Measurements from ENCODE around the gene NDUFS6.
"Not testable (repeated sequence)": the region's sequence is repeated elsewhere in the genome, so short reads cannot be mapped to it uniquely, and the experiment has no call there.

Gene NDUFS6

DNA sequence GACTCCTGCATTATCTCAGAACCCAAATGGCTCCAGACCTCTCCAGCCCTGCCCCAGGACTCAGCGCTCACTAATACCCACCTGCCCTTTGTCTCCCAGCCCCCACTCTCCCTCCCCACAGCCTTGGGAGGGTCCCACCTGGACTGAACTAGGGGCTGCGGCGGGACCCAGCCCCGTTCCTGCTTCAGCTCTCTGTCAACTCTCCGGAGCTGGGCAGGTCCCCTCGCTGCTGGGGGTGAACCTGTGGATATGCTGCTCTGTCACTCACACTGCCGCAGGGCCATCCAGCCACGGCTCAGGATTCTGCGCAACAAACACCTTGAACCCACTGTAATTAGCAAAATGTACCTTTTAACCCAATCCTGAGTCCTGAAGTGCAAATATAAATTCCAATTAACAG lies 36.8 kb downstream of the NDUFS6 start:
- no peaks in the 10 kb centered on the region for H3K27me3 ChIP-seq (ENCODE audit: insufficient read depth, low read length, poor library complexity)
- no peak for DNase-seq
- no peaks in the 10 kb centered on the region for H3K4me1 ChIP-seq (ENCODE audit: control insufficient read depth, low read depth, low read length)
- WGBS (ENCODE audit: extremely low coverage, insufficient coverage, low lambda C conversion rate): no CpG with 5 or more reads among the region's 9 CpGs
- no peak overlapping the region for H2AK5ac ChIP-seq (ENCODE audit: low read length)
- no peak overlapping the region for H2BK120ac ChIP-seq (ENCODE audit: low read depth, low read length)
- no peaks in the 10 kb centered on the region for H3K79me1 ChIP-seq (ENCODE audit: low read length)
- H3K27ac ChIP-seq (ENCODE audit: low read depth, low read length): no peak overlapping the region
- H3K4me3 ChIP-seq (ENCODE audit: low read length): no peak overlapping the region
- no peak overlapping the region for H3K4ac ChIP-seq (ENCODE audit: low read depth, low read length)
- no peak overlapping the region for H4K8ac ChIP-seq (ENCODE audit: low read depth, low read length)
- no peaks in the 10 kb centered on the region for H3K36me3 ChIP-seq (ENCODE audit: control insufficient read depth, insufficient read depth, low read length)
- H3K4me2 ChIP-seq (ENCODE audit: low read length): no peak overlapping the region
- H3K23ac ChIP-seq (ENCODE audit: low read length): no peak overlapping the region
- H3K79me2 ChIP-seq (ENCODE audit: control insufficient read depth, insufficient read depth, low read length): no peaks in the 10 kb centered on the region
- H4K5ac ChIP-seq (ENCODE audit: low read length): no peak overlapping the region
- H3K56ac ChIP-seq (ENCODE audit: low read length): no peak overlapping the region
- H3K18ac ChIP-seq (ENCODE audit: low read length): no peak overlapping the region
- H3K9ac ChIP-seq (ENCODE audit: low read length): no peak overlapping the region
- H2BK5ac ChIP-seq (ENCODE audit: low read length): no peak overlapping the region
- H2BK15ac ChIP-seq (replicated peaks; ENCODE audit: low read depth): no peak overlapping the region

DNA sequence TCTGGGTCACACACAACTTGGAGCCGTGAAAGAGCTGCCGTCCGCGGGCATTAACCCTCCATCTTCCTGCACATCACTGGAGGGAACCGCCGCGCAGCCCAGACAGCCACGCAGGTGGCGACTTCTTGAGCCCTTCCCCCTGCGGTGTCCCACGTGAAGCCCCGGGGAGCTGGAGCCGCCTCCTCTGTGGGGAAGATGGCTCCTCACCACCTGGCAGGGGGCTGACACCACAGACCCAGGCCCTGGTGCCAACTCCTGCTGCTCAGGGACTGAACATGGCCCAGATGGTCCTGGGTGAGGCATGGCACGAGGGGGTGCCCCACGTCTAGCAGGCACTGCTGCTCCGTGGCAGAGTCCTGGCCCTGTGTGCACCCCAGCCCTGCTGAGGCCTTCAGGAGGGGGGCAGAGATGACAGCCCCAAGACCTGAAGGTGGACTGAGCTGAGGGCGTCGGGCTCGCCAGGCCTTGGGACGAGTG lies 38.9 kb downstream of the NDUFS6 start:
- DNase-seq: no peak
- H4K5ac ChIP-seq (ENCODE audit: low read length): no peak overlapping the region
- no peak overlapping the region for H4K8ac ChIP-seq (ENCODE audit: low read depth, low read length)

DNA sequence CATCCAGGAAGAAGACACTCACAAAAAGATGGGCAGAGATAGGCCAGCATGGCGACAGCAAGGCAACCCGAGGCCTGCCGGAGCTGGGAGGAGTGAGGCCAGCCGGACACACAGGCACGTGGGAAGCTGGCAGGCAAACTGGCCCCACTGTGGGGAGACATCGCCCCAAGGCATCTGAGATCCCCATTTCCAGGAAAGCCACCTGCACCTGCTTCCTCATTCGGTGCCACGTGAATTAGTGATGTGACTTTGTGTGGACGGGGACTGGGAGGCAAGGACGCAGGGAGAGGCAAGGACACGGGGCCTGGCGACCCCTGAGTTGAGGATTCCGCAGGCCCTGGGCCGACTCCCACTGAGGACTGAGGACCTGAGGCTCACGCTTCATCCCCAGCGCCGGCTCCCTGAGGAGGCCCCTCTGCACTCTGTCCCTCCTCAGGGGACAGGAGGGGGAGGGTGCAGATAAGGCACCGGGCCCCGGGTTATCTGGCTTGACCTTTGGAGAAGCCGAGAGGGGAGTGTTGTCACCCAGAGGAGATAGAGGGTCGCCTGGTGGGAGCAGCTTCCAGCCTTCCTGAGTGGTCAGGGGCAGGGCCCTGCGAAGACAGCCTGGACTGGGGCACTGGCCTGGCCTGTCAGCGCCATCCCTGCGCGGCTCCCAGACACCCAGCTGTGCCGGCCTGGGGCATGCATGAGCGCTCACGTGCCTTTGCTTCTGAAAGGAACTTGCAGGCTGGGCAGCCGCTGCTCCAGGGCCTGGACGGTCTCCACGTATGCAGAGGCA lies 39.7 kb downstream of the NDUFS6 start:
- Histone ChIP-seq H3K4me2 (ENCODE audit: low read length) (no peak overlapping the region), H3K27me3 (ENCODE audit: insufficient read depth, low read length, poor library complexity) (no peaks in the 10 kb centered on the region), H3K4me3 (ENCODE audit: low read length) (no peak overlapping the region), H2BK5ac (ENCODE audit: low read length) (no peak overlapping the region), H3K56ac (ENCODE audit: low read length) (no peak overlapping the region), H4K5ac (ENCODE audit: low read length) (no peak overlapping the region), H3K4ac (ENCODE audit: low read depth, low read length) (no peak overlapping the region), H3K79me1 (ENCODE audit: low read length) (no peaks in the 10 kb centered on the region), H3K4me1 (ENCODE audit: control insufficient read depth, low read depth, low read length) (no peaks in the 10 kb centered on the region), H3K18ac (ENCODE audit: low read length) (no peak overlapping the region), H3K23ac (ENCODE audit: low read length) (no peak overlapping the region), H2BK15ac (replicated peaks; ENCODE audit: low read depth) (no peak overlapping the region), H4K8ac (ENCODE audit: low read depth, low read length) (no peak overlapping the region), H3K9ac (ENCODE audit: low read length) (no peak overlapping the region), H3K27ac (ENCODE audit: low read depth, low read length) (no peak overlapping the region), H2AK5ac (ENCODE audit: low read length) (no peak overlapping the region), H3K79me2 (ENCODE audit: control insufficient read depth, insufficient read depth, low read length) (no peaks in the 10 kb centered on the region), H3K36me3 (ENCODE audit: control insufficient read depth, insufficient read depth, low read length) (no peaks in the 10 kb centered on the region), H2BK120ac (ENCODE audit: low read depth, low read length) (no peak overlapping the region)
- DNase-seq: peak; percentile 15
- WGBS (ENCODE audit: extremely low coverage, insufficient coverage, low lambda C conversion rate): no CpG with 5 or more reads among the region's 31 CpGs

More for the DNA sequence above, 38.9 kb downstream of the NDUFS6 start:
- H3K4me1 ChIP-seq (ENCODE audit: control insufficient read depth, low read depth, low read length): no peaks in the 10 kb centered on the region
- no peak overlapping the region for H3K4me2 ChIP-seq (ENCODE audit: low read length)
- H3K4me3 ChIP-seq (ENCODE audit: low read length): no peak overlapping the region
- no peak overlapping the region for H3K23ac ChIP-seq (ENCODE audit: low read length)
- no peak overlapping the region for H2BK15ac ChIP-seq (replicated peaks; ENCODE audit: low read depth)
- no peaks in the 10 kb centered on the region for H3K79me2 ChIP-seq (ENCODE audit: control insufficient read depth, insufficient read depth, low read length)
- no peak overlapping the region for H3K56ac ChIP-seq (ENCODE audit: low read length)
- no peak overlapping the region for H3K9ac ChIP-seq (ENCODE audit: low read length)
- H3K27me3 ChIP-seq (ENCODE audit: insufficient read depth, low read length, poor library complexity): no peaks in the 10 kb centered on the region
- no peak overlapping the region for H2AK5ac ChIP-seq (ENCODE audit: low read length)
- H3K18ac ChIP-seq (ENCODE audit: low read length): no peak overlapping the region
- no peak overlapping the region for H3K4ac ChIP-seq (ENCODE audit: low read depth, low read length)
- no peaks in the 10 kb centered on the region for H3K36me3 ChIP-seq (ENCODE audit: control insufficient read depth, insufficient read depth, low read length)
- no peak overlapping the region for H2BK120ac ChIP-seq (ENCODE audit: low read depth, low read length)
- no peak overlapping the region for H3K27ac ChIP-seq (ENCODE audit: low read depth, low read length)
- H3K79me1 ChIP-seq (ENCODE audit: low read length): no peaks in the 10 kb centered on the region
- no CpG with 5 or more reads among the region's 20 CpGs for WGBS (ENCODE audit: extremely low coverage, insufficient coverage, low lambda C conversion rate)
- no peak overlapping the region for H2BK5ac ChIP-seq (ENCODE audit: low read length)

DNA sequence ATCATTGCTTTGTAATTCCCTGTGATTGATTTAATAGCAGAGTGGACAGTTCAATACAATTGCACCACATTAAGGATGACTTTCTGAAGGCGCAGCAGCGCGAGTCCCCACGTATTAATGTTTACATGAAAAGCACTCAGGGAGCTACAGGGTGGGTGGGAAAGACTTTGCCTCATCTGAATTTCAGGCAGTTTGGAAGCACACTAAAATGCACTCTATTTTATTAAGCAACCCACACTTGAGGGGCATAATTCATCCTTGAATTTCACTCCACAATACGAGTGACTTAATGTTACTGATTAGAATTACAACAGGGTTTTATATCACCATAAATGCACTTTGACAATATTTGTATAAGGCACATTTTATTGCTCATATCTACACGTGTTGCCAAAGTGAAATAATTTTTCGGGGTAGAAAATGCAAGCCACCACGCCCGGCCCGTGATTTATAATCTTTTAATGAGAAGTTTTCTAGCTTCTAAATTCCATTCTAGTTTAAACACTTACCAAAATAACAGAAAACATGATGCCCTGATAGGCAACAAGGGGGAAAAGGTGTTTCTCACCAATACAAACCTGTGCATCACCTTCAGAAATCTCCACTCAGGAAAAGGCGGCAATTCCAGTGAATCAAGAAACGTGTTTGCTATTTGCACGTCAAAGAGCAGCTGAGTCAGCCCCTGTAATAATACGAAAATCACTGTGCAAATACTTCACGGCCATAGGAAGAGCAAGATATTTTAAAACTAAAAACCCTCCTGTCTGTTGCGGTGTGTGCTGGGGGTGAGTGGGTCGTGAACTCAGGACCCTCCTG lies 41.0 kb downstream of the NDUFS6 start:
- no peak for DNase-seq
- no peaks in the 10 kb centered on the region for H3K27me3 ChIP-seq (ENCODE audit: insufficient read depth, low read length, poor library complexity)
- H3K4ac ChIP-seq (ENCODE audit: low read depth, low read length): no peak overlapping the region
- H3K4me2 ChIP-seq (ENCODE audit: low read length): no peak overlapping the region
- H2BK5ac ChIP-seq (ENCODE audit: low read length): no peak overlapping the region
- no peak overlapping the region for H3K18ac ChIP-seq (ENCODE audit: low read length)
- H3K56ac ChIP-seq (ENCODE audit: low read length): no peak overlapping the region
- no peak overlapping the region for H4K8ac ChIP-seq (ENCODE audit: low read depth, low read length)
- no peaks in the 10 kb centered on the region for H3K79me1 ChIP-seq (ENCODE audit: low read length)
- no peaks in the 10 kb centered on the region for H3K79me2 ChIP-seq (ENCODE audit: control insufficient read depth, insufficient read depth, low read length)
- H3K9ac ChIP-seq (ENCODE audit: low read length): no peak overlapping the region
- no peak overlapping the region for H3K4me3 ChIP-seq (ENCODE audit: low read length)
- WGBS (ENCODE audit: extremely low coverage, insufficient coverage, low lambda C conversion rate): no CpG with 5 or more reads among the region's 17 CpGs
- no peaks in the 10 kb centered on the region for H3K4me1 ChIP-seq (ENCODE audit: control insufficient read depth, low read depth, low read length)
- no peak overlapping the region for H2BK15ac ChIP-seq (replicated peaks; ENCODE audit: low read depth)
- H4K5ac ChIP-seq (ENCODE audit: low read length): no peak overlapping the region
- H3K27ac ChIP-seq (ENCODE audit: low read depth, low read length): no peak overlapping the region
- H3K23ac ChIP-seq (ENCODE audit: low read length): no peak overlapping the region
- no peak overlapping the region for H2AK5ac ChIP-seq (ENCODE audit: low read length)
- H2BK120ac ChIP-seq (ENCODE audit: low read depth, low read length): no peak overlapping the region
- no peaks in the 10 kb centered on the region for H3K36me3 ChIP-seq (ENCODE audit: control insufficient read depth, insufficient read depth, low read length)

DNA sequence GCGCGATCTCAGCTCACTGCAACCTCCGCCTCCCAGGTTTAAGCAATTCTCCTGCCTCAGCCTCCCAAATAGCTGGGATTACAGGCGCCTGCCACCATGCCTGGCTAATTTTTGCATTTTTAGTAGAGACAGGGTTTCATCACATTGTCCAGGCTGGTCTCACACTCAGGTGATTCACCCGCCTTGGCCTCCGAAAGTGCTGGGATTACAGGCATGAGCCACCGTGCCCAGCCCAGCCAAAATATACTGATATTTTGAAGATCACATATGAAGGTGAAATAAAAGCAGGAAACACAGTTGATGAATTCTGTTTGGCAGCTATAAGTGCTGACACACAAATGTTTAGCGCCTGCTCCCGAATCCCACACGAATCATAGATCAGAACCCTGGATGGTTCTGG lies 42.6 kb downstream of the NDUFS6 start:
- H3K9ac ChIP-seq (ENCODE audit: low read length); H2BK5ac ChIP-seq (ENCODE audit: low read length); H4K5ac ChIP-seq (ENCODE audit: low read length); H3K18ac ChIP-seq (ENCODE audit: low read length); H2BK15ac ChIP-seq (replicated peaks; ENCODE audit: low read depth); H2AK5ac ChIP-seq (ENCODE audit: low read length); H2BK120ac ChIP-seq (ENCODE audit: low read depth, low read length); H3K79me1 ChIP-seq (ENCODE audit: low read length); H3K79me2 ChIP-seq (ENCODE audit: control insufficient read depth, insufficient read depth, low read length); H3K23ac ChIP-seq (ENCODE audit: low read length); H3K27me3 ChIP-seq (ENCODE audit: insufficient read depth, low read length, poor library complexity); H3K36me3 ChIP-seq (ENCODE audit: control insufficient read depth, insufficient read depth, low read length); DNase-seq; H3K27ac ChIP-seq (ENCODE audit: low read depth, low read length); H3K4me2 ChIP-seq (ENCODE audit: low read length); H3K4me3 ChIP-seq (ENCODE audit: low read length); H4K8ac ChIP-seq (ENCODE audit: low read depth, low read length); H3K4ac ChIP-seq (ENCODE audit: low read depth, low read length); H3K56ac ChIP-seq (ENCODE audit: low read length); H3K4me1 ChIP-seq (ENCODE audit: control insufficient read depth, low read depth, low read length): not testable (repeated sequence)
- no CpG with 5 or more reads among the region's 10 CpGs for WGBS (ENCODE audit: extremely low coverage, insufficient coverage, low lambda C conversion rate)

Measured in mesendoderm (in vitro differentiated cells).